ENCODE data around the gene PTPN5.

Gene PTPN5

DNA sequence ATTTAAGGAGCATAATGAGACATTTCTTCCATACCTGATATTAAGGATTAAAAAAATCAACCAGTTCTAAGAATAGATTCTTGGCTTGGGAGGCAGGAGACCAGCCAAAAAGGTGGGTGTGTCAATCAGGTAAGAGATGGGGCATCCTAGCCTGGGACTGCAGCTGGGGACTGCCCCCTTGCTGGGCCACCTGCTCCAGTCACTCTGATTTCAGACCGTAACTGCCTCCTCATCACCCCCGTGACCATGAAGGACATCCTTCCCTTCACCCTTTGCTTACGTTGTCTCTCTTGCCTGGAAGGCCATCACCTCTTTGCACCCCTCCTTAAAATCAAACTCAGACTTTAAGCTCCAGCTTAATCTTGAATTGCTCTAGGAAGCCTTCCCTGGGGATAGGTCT is 17.9 kb downstream of the PTPN5 start:
- no peak for DNase-seq

DNA sequence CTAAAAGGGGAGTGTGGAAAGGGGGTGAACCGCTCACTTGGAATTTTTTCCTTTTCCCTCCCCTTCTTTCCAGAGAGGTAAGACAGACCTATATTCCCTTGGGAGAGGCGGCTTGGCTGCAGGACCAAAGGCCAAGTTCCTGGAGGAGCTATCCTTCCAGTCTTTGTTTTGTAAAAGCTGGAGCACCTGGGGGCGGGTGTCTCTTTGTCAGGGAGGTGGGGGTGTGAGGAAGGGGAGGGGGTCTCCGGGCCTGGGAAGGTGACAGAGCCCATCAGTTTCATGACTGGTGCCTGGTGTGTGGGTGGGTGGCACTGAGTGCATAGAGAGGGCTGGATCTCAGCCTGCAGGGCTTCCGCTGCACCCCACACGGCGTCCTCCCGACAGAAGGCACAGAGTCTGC is 18.5 kb downstream of the PTPN5 start:
- DNase-seq = no peak

DNA sequence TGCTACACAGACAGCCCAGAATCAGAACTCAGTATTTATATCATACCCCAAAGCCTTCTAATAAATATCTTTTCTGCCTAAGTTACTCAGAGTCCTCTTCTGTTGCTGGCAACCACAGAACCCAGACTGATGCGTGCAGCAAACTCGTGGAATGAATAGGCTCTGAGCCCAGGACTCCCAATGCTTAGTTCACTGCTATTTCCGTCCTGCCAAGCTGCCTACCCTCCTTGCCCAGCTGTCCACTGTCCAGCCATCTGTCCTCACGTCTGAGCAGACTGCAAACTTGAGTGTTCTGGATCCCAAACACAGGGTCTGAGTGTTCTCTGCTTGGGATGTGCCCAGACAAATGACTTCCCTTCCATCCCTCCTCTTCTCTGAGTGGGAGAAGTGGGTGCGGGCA is 19.4 kb downstream of the PTPN5 start:
- DNase-seq = peak in 1 of 51 donors; percentile 36

DNA sequence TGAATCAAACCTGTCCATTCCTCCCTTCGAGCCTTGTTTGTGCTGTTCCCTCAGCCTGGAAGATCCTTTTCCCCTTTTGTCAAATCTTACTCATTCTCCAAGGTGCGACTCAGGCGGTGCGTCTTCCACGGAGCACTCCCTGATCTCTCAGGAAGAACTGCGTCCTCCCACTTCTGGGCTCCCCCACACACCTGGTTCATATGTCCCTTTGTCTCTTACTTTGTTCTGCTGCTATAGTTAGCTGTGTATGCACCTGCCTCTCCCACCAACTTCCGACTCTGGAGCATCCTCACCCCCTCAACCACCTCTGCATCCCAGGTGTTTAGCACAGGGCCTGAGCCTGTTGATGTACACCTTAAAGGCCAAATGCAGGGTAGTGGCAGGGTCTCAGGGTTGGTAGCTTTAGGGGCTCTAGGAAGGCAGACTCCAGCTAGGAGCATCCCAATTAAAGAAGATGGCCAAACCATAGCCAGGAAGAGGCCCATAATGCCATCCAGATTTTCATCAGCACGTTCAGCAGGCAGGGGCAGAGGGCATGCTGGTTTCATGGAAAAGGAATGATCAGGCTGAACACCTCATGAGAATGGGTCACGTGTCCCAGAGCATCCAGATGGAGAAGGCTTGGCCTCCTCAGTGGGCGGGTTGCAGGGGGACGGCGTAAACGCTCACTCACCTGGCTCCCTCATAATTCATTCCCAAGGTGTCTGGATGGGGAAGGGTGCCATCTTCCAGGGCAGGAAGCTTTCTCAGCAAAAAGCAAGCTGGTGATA is 20.1 kb downstream of the PTPN5 start:
- peak in 1 of 51 donors; percentile 16 for DNase-seq

- no peak for DNase-seq
Observed at GRCh38 chr11:18770479-18771125, 21.0 kb downstream of the PTPN5 start.

GRCh38 chr11:18769802-18770456 is 21.7 kb downstream of the PTPN5 start:
- no peak for DNase-seq

GRCh38 chr11:18768978-18769377 is 22.6 kb downstream of the PTPN5 start:
- DNase-seq = peak in 1 of 51 donors; percentile 26

DNA sequence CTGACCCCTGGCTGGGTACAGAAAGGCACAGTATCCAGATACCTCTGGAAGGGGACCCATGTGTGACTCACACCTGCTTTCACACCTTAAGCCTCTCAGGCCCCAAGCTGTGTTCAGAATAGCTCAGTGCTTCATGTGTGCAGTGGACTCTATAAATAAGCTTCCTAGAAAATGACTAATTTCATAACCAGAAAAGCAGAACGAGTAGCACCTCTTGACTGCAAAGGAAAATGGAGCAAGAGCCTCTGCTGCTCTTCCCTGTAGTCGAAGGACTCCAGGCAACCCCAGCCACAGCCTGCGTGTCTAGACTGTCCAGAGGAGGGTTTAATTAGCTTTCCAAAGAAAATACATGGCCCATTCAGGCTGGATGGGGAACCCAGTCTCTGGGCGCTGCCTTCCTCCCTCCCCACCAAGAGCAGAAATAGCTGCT is 23.1 kb downstream of the PTPN5 start:
- peak in 5 of 51 donors; percentile 16 to 26 (median 19) for DNase-seq

DNA sequence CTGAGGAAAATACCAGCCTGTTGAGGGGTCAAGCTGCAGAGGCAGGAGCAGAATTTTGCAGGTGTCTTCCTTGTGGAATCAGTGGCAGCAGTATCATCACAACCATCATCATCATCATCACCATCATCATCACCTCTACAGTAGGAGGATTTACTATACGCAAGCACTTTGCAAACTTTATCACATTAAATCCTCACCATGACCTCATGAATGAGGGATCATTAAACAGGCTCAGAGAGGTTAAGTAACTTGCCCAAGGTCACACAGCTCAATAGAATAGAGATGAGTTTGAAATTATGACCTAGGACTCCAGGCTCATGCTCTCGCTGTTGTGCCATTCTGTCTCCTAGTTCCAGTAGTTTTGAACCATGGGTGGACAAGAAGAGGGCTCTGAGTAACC is 25.6 kb downstream of the PTPN5 start:
- no peak for DNase-seq

- no peak for DNase-seq
Observed at GRCh38 chr11:18765554-18765953, 26.0 kb downstream of the PTPN5 start.

- DNase-seq = peak in 5 of 51 donors; percentile 18 to 70 (median 24)
Observed at GRCh38 chr11:18761741-18762140, 29.9 kb downstream of the PTPN5 start.

DNA sequence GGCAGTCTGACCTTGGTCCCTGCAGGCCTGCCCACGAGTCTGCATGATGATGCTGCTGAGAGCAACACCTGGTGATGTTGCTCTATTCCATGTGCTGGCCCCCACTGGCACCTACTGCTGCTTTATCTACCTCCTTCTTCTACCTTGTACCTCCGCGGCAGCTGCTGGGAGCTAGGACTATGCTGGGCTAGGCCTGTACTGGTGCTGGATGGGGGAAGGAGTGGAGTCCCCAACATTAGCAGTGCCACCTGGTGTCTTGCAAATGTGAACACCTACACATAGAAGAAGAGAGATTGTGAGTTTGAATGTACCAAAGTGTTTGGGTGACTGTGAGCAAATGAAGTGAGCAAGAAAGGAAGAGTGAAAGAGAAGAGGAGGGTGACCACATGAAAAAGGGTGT is 30.5 kb downstream of the PTPN5 start:
- no peak for DNase-seq

GRCh38 chr11:18757811-18758210 is 33.8 kb downstream of the PTPN5 start:
- DNase-seq = no peak

- no peak for DNase-seq
Observed at GRCh38 chr11:18756889-18757288, 34.7 kb downstream of the PTPN5 start.

GRCh38 chr11:18754308-18754707 is 37.3 kb downstream of the PTPN5 start:
- no peak for DNase-seq

DNA sequence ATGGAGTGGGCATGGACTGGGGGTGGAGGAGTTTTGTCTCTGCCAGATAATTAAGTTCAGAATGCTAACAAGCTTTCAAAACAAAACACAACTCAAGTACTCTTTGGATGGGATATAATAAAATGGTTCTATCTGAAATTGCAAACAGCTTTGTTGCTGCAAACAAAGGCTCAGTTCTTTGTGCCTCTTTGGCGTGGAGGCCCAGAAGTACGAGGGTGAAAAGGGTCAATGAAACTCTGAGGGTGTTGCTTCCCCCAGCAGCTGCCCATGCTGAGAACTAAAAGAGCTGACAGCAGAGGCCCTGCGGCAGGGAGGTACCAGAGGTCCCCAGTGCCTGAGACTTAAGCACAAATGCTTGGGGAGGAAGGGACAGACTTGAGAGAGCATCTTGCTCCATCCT is 39.1 kb downstream of the PTPN5 start:
- peak in 5 of 51 donors; percentile 6 to 19 (median 9) for DNase-seq

DNA sequence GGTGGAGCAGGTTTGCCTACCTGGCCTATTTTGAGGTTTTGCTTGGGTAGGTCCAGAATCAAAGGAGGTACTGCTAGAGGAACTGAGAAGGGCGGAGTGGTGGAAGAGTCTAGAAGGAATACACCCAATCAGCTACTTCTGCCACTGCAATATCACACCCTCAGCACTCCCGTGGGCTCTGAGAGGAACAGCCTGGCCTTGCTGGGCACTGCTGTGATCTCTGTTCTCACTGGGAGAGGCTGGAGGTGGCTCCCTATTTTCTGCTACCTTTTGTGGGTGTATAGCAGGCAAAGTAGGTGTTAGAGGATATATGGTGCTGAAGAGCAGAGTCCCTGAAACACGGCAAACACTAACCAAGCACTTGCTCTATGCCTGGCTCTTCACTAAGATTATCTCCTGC is 40.7 kb downstream of the PTPN5 start:
- no peak for DNase-seq

DNA sequence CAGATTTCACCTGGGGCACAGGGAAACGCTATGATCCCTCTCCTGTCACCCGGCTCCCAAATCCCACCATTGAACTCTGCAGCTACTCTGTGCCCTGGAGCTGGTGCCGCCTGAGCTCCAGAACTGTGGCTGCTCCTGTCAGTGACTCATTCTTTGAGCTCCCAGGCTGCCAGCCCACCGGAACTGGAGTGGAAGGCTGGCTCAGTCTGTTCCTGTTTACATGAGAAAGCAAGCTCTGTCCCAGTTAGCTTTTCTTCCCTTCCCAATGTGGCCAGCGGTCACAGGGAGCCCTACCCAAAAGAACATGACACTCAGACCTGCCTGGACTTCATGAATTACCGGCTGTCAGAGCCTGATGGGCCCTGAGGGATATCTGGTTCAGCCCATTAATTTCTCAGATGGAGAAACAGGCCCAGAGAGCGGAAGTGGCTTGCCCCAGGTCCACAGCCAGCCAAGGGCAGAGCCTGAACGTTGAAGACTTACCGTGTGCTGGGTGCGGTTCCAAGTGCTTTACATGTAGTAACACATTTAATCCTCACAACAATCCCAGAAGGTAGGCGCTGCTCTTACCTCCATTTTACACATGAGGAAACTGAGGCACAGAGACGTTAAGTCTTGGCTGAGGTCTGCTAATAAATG is 41.8 kb downstream of the PTPN5 start:
- DNase-seq = peak in 29 of 51 donors; percentile 14 to 76 (median 36)

- DNase-seq = peak in 7 of 51 donors; percentile 12 to 67 (median 22)
Observed at GRCh38 chr11:18748766-18749365, 42.7 kb downstream of the PTPN5 start.

GRCh38 chr11:18745251-18745650 is 46.3 kb downstream of the PTPN5 start:
- DNase-seq = peak in 2 of 51 donors; percentile 39 to 45

GRCh38 chr11:18743900-18744514 is 47.6 kb downstream of the PTPN5 start:
- DNase-seq = peak in 1 of 51 donors; percentile 64
